Suppressor macrophage treated with lipopolysaccharide for 4 hours (primary cell): ENCODE measurements around the gene GAGE10.

Experiments
- DNase-seq: peaks from one replicate; pipeline ENCODE4 v3.0.0-alpha.2; 2020

GAGE10 gene

GRCh38 chrX:49303346-49303745 lies at the start of gene GAGE10:
TSS of gene GAGE10 (plus strand) at chrX:49303646. CDS start at chrX:49304860, 1,214 bp downstream.
- DNase-seq, result no peak

- no peak for DNase-seq
These were observed 48.8 kb upstream of the GAGE10 start for GRCh38 chrX:49254639-49255038.

- no peak for DNase-seq
These were observed 47.0 kb upstream of the GAGE10 start for GRCh38 chrX:49256268-49256995.

- no peak for DNase-seq
These were observed 46.2 kb upstream of the GAGE10 start for GRCh38 chrX:49257074-49257790.

- no peak for DNase-seq
These were observed 45.3 kb upstream of the GAGE10 start for GRCh38 chrX:49257846-49258748.

- DNase-seq, result no peak
These were observed 44.7 kb upstream of the GAGE10 start for GRCh38 chrX:49258749-49259124.

- DNase-seq, result no peak
These were observed 43.0 kb upstream of the GAGE10 start for GRCh38 chrX:49260221-49260985.

GRCh38 chrX:49262603-49263002 lies 40.8 kb upstream of the GAGE10 start:
- no peak for DNase-seq

- no peak for DNase-seq
These were observed 39.8 kb upstream of the GAGE10 start for GRCh38 chrX:49263631-49264030.

- no peak for DNase-seq
These were observed 39.0 kb upstream of the GAGE10 start, which contains the start of gene FOXP3 for GRCh38 chrX:49264460-49264859. TSS of gene FOXP3 (minus strand) at chrX:49264710. CDS start at chrX:49258505, 6,205 bp downstream.

GRCh38 chrX:49266523-49267445 lies 36.7 kb upstream of the GAGE10 start:
- DNase-seq, result no peak

GRCh38 chrX:49268702-49269009 lies 34.8 kb upstream of the GAGE10 start:
- DNase-seq, result no peak

- DNase-seq, result peak; percentile 96
These were observed 34.3 kb upstream of the GAGE10 start for GRCh38 chrX:49269010-49269766.

- DNase-seq, result no peak
These were observed 33.6 kb upstream of the GAGE10 start, which contains the start of gene PPP1R3F for GRCh38 chrX:49269767-49270248. TSS of gene PPP1R3F (plus strand) at chrX:49269793. CDS start at chrX:49269870, 77 bp downstream.

- no peak for DNase-seq
These were observed 33.1 kb upstream of the GAGE10 start for GRCh38 chrX:49270249-49270921.

- DNase-seq, result no peak
These were observed 32.1 kb upstream of the GAGE10 start for GRCh38 chrX:49271341-49271740.

GRCh38 chrX:49272421-49272820 lies 31.0 kb upstream of the GAGE10 start:
- no peak for DNase-seq

GRCh38 chrX:49273181-49273727 lies 30.2 kb upstream of the GAGE10 start:
- DNase-seq, result no peak

GRCh38 chrX:49276207-49276606 lies 27.2 kb upstream of the GAGE10 start:
- DNase-seq, result no peak
